SK-N-SH (cell line): ENCODE results near the gene AMMECR1L. TPM values are rescaled to one million over a fixed set of nuclear protein-coding genes. Genes with fewer than 3 reads are reported as not detected.
"Not testable (repeated sequence)": the region's sequence is repeated elsewhere in the genome, so short reads cannot be mapped to it uniquely, and the experiment has no call there.

Experiments used
- CTCF ChIA-PET: fragments of 300-600, 350-600 bp; formaldehyde crosslinking; extraction: SDS; loops from one replicate; lab custom pipeline; 2021; lab: Yijun Ruan, JAX
- POLR2A ChIA-PET: fragments of 350-600 bp; sonication (Branson Sonifier 250); formaldehyde crosslinking; extraction: SDS; loops from one replicate; lab custom pipeline; 2020; ENCODE audit warnings: antibody characterized with exemption, inconsistent platforms; lab: Yijun Ruan, JAX
- DNase-seq: peaks from one replicate; pipeline ENCODE4 v3.0.0; 2012
- H2AFZ ChIP-seq: fragments of 200-600 bp; sonication (generic); 2 replicates; pipeline ENCODE4 v1.8.1; 2016; ENCODE audit warnings: antibody characterized with exemption, mild to moderate bottlenecking, low read depth
- H3F3A ChIP-seq: fragments of 200-600 bp; sonication (generic); replicated peaks from 2 replicates; pipeline ENCODE3; 2016; ENCODE audit warnings: antibody characterized with exemption, mild to moderate bottlenecking; ENCODE audit not compliant: insufficient read depth
- H3K27ac ChIP-seq, 2 experiments: fragments of 200-500 bp in 1 of 2; fragments of 200-600 bp in 1 of 2; sonication (Bioruptor generic) in 1 of 2; sonication (generic), shearing (Covaris generic) in 1 of 2; 2 replicates each; pipeline versions ENCODE4 v1.5.1 to v1.6.1; 2014 to 2016; ENCODE audit warnings: low read depth in 2 of 2, inconsistent platforms in 1 of 2, low read length in 1 of 2, mild to moderate bottlenecking in 1 of 2, mixed read lengths in 1 of 2
- H3K27me3 ChIP-seq: fragments of 200-600 bp; sonication (generic), shearing (Covaris generic); 2 replicates; pipeline ENCODE4 v1.6.1; 2016; ENCODE audit warnings: mixed run types; ENCODE audit not compliant: insufficient read depth
- H3K36me3 ChIP-seq, 2 experiments: fragments of 200-500 bp in 1 of 2; fragments of 200-600 bp in 1 of 2; sonication (Bioruptor generic) in 1 of 2; sonication (generic) in 1 of 2; replicated peaks in 1 of 2; 2 replicates each; pipeline versions ENCODE3 to v1.5.1; 2014 to 2016; ENCODE audit warnings: low read length in 1 of 2, mild to moderate bottlenecking in 1 of 2; ENCODE audit not compliant: insufficient read depth in 2 of 2, control insufficient read depth in 1 of 2
- H3K4me1 ChIP-seq, 2 experiments: fragments of 200-500 bp in 1 of 2; fragments of 200-600 bp in 1 of 2; sonication (Bioruptor generic) in 1 of 2; sonication (generic), shearing (Covaris generic) in 1 of 2; 2 replicates each; pipeline versions ENCODE4 v1.5.1 to v1.6.1; 2014 to 2016; ENCODE audit warnings: low read depth in 1 of 2, low read length in 1 of 2, mixed run types in 1 of 2; ENCODE audit not compliant: insufficient read depth in 2 of 2, control insufficient read depth in 1 of 2
- H3K4me2 ChIP-seq: fragments of 200-600 bp; sonication (generic), shearing (Covaris generic); 2 replicates; pipeline ENCODE4 v1.6.1; 2017; ENCODE audit warnings: mixed run types
- H3K4me3 ChIP-seq, 2 experiments: fragments of 200-500 bp in 1 of 2; fragments of 200-600 bp in 1 of 2; sonication (Bioruptor generic) in 1 of 2; sonication (generic), shearing (Covaris generic) in 1 of 2; 2 replicates each; pipeline versions ENCODE4 v1.5.1 to v1.8.1; 2014 to 2016; ENCODE audit warnings: low read depth in 2 of 2, inconsistent platforms in 1 of 2, low read length in 1 of 2, mild to moderate bottlenecking in 1 of 2, mixed read lengths in 1 of 2, moderate library complexity in 1 of 2
- H3K79me2 ChIP-seq: fragments of 200-600 bp; sonication (generic); 2 replicates; pipeline ENCODE4 v1.8.1; 2017; ENCODE audit warnings: mild to moderate bottlenecking; ENCODE audit not compliant: insufficient read depth
- H3K9ac ChIP-seq: fragments of 200-600 bp; sonication (generic); 2 replicates; pipeline ENCODE4 v1.6.1; 2017; ENCODE audit warnings: mixed run types
- H3K9me2 ChIP-seq: fragments of 200-600 bp; sonication (generic); 2 replicates; pipeline ENCODE4 v1.6.1; 2017; ENCODE audit warnings: mixed run types
- H3K9me3 ChIP-seq: fragments of 200-600 bp; sonication (generic); 2 replicates; pipeline ENCODE4 v1.6.1; 2017; ENCODE audit warnings: mixed run types, mild to moderate bottlenecking, moderate library complexity
- H4K20me1 ChIP-seq: fragments of 200-600 bp; sonication (generic); 2 replicates; pipeline ENCODE4 v1.6.1; 2017; ENCODE audit warnings: mild to moderate bottlenecking, mixed run types; ENCODE audit not compliant: insufficient read depth
- EZH2phosphoT487 ChIP-seq: fragments of 200-600 bp; sonication (generic); IDR thresholded peaks from 2 replicates; pipeline ENCODE4 v1.6.1; 2017; ENCODE audit warnings: low read depth, mixed run types, mild to moderate bottlenecking, antibody characterized with exemption, moderate library complexity, borderline replicate concordance
- FOXM1 ChIP-seq: IDR thresholded peaks from 2 replicates; pipeline ENCODE4 v1.4.0; 2012; ENCODE audit warnings: low read depth, mild to moderate bottlenecking
- GABPA ChIP-seq: IDR thresholded peaks from 2 replicates; pipeline ENCODE4 v1.4.0; 2012; ENCODE audit warnings: low read depth, mild to moderate bottlenecking
- JUND ChIP-seq: IDR thresholded peaks from 2 replicates; pipeline ENCODE4 v1.4.0; 2012
- RCOR1 ChIP-seq: fragments of 150-350 bp; IDR thresholded peaks from 2 replicates; pipeline ENCODE4 v1.6.1; 2017; ENCODE audit warnings: antibody characterized with exemption, low read length
- RXRA ChIP-seq: IDR thresholded peaks from 2 replicates; pipeline ENCODE4 v1.4.0; 2012; ENCODE audit warnings: low read depth, mild to moderate bottlenecking, borderline replicate concordance
- SMC3 ChIP-seq: IDR thresholded peaks from 2 replicates; pipeline ENCODE4 v1.6.1; 2012; ENCODE audit warnings: low read depth, low read length, improper control_type of control experiment
- TAF1 ChIP-seq: IDR thresholded peaks from 2 replicates; pipeline ENCODE4 v1.6.1; 2012; ENCODE audit warnings: low read depth, mild to moderate bottlenecking, low read length, moderate library complexity, borderline replicate concordance
- TCF12 ChIP-seq: IDR thresholded peaks from 2 replicates; pipeline ENCODE4 v1.4.0; 2012
- WGBS: methylation state at CpG from one replicate; pipeline ENCODE4 v1.1.6; 2017; ENCODE audit warnings: low lambda C conversion rate; 5-methylcytosine and 5-hydroxymethylcytosine counted together
- polyA plus RNA-seq, 3 experiments: library from polyadenylated mRNA; depleted of rRNA; stranded (reverse); fragments of >200 nt; gene quantifications; 2 replicates each; pipeline ENCODE4 v1.2.3, GENCODE V29; 2012
- TF ChIP-seq, protein P1 (sequence below): IDR thresholded peaks from 2 replicates; pipeline ENCODE4; 2012
- TF ChIP-seq, protein P2 (sequence below): fragments of 150-350 bp; IDR thresholded peaks from 2 replicates; pipeline ENCODE4 v1.6.1; 2017; ENCODE audit warnings: antibody characterized with exemption, low read length, low read depth, borderline replicate concordance

Gene AMMECR1L
- polyA plus RNA-seq, 1 of the 3 experiments (the other 2 are of a cell fraction) = 11.0 TPM

DNA sequence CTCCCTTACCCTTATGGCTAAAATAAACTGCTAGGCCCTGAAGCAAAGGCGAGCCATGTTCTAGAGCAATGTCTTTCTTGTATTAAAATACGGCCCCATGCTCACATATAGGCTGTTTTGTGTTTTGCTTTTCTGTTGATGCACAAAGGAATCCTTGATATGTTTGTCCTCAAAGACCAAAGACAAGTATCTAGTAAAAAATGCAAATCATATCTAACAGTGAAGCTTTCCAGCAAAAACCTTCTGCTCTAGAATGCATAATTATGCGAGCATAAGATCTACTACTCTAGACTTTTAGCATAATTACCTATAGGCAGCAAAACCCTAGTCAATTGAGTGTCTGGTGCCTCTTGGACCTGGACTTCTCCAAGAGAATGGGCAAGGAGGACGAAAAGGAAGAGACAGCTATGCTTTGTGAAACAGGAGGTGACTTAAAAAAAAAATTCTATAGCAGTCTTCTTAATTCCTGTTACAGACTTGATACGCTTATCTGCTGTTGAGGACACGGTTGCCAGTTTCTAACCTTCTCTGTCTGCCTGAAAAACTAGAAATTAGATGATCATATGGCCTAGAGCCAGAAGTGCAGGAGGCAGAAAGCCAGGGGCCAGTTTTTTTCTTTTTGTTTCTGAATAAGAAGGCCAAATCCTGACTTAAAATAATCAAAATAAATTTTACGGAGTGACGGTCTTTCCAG, 1.5 kb upstream of the AMMECR1L start:
- peaks cover 9% of the 10 kb centered on the region for H3F3A ChIP-seq
- peak overlapping the region; percentile 50 to 72 for H3K4me3 ChIP-seq
- peak overlapping the region; percentile 69 for H3K4me2 ChIP-seq
- CTCF ChIA-PET = interaction anchor here (0.9 to 1.2 kb wide), 2 partner anchors 29 to 690 kb away, joined by 3 to 5 read pairs; partner anchors contain the start of gene POLR2D
- H3K9me3 ChIP-seq = no peaks in the 10 kb centered on the region
- H2AFZ ChIP-seq = no peak overlapping the region
- H3K27me3 ChIP-seq = no peaks in the 10 kb centered on the region
- POLR2A ChIA-PET = no interaction called here
- 49% methylated on average over 8 of the region's 8 CpGs for WGBS
- H3K4me1 ChIP-seq = peaks cover 10 to 22% of the 10 kb centered on the region in 2 experiments; a peak in 2 of 4 replicates
- DNase-seq = no peak
- peaks cover 26% of the 10 kb centered on the region for H4K20me1 ChIP-seq
- peaks cover 12 to 15% of the 10 kb centered on the region in 2 experiments for H3K36me3 ChIP-seq
- no peak for TF ChIP-seq RCOR1
- no peak for TF ChIP-seq TAF1
- no peak for TF ChIP-seq RXRA
- no peak for TF ChIP-seq FOXM1
- TF ChIP-seq JUND = no peak
- TF ChIP-seq, protein P1, sequence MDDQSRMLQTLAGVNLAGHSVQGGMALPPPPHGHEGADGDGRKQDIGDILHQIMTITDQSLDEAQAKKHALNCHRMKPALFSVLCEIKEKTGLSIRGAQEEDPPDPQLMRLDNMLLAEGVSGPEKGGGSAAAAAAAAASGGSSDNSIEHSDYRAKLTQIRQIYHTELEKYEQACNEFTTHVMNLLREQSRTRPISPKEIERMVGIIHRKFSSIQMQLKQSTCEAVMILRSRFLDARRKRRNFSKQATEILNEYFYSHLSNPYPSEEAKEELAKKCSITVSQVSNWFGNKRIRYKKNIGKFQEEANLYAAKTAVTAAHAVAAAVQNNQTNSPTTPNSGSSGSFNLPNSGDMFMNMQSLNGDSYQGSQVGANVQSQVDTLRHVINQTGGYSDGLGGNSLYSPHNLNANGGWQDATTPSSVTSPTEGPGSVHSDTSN = no peak
- TF ChIP-seq EZH2phosphoT487 = no peak
- no peak for TF ChIP-seq GABPA
- TF ChIP-seq TCF12 = no peak
- TF ChIP-seq SMC3 = no peak
- TF ChIP-seq, protein P2, sequence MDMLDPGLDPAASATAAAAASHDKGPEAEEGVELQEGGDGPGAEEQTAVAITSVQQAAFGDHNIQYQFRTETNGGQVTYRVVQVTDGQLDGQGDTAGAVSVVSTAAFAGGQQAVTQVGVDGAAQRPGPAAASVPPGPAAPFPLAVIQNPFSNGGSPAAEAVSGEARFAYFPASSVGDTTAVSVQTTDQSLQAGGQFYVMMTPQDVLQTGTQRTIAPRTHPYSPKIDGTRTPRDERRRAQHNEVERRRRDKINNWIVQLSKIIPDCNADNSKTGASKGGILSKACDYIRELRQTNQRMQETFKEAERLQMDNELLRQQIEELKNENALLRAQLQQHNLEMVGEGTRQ = no peak
- peak overlapping the region; percentile 60 to 72; a peak in 3 of 4 replicates for H3K27ac ChIP-seq
- peak overlapping the region; percentile 76 for H3K9ac ChIP-seq
- peaks cover 46% of the 10 kb centered on the region for H3K79me2 ChIP-seq
- H3K9me2 ChIP-seq = no peaks in the 10 kb centered on the region

DNA sequence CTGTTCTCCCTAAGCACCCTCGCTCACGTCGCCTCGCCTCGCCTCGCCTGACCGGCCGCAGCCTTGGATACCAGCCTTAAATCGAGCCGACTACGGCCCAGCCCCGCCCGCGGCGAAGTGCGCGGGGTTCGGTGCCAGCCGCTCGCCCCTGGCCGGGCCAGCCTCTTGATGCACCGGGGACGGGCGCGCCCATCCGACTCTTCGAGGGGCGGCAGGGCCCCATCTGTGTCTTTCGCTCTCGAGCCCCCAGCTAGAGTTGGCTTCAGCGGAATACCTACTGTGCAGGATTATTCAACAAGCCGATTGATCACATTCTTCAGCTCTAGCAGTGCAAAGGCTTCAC, 808 bp upstream of the AMMECR1L start:
- 4% methylated on average over 2 of the region's 32 CpGs for WGBS
- CTCF ChIA-PET = interaction anchor here (0.9 kb wide), 1 partner anchor 28 kb away, joined by 5 read pairs; the partner anchor contains the start of gene POLR2D

DNA sequence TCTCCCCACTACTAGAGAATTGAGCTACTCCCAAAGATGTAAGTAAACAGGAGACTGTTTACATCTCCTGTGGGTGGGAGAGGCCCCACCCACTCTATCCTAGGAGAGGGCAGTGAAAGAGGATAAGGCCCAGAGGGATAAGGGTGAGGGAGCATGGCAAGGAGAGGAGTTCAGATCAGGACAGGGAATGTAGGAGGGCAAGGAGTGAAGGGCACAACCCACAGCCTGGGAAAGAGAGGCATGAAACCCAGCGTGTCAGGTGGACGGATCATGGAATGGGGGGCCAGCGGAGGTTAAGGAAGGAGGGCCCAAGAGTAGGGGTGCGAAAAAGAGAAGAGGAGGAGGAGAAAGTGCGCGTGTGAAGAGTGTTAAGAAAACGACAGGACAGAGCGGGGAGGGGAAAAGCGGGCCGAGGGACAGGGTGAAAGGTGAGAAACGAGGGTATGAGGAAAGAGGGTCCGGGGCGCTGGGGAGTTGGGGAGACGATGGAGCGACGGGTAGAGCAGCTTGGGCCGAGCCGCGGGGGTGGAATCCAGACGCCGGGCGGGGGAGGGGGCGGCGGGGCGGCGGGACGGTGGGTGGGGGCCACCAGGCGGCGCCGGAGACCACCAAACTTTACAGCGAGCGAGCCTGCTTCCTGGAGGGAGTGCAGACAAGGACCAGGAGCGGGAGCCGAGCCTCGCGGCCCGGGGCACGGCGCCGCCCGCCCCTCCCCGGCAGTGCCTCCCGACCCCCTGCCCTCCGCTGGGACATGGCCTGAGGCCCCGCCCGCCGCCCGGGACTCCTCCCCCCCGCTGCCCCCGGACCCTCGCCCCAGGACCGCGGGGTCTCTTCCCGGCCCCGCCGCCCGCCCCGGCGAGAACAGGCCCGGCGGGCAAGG, 655 bp downstream of the AMMECR1L start:
- Histone ChIP-seq H3K4me2 (peak overlapping the region; percentile 81), H3K4me1 (peaks cover 10 to 22% of the 10 kb centered on the region in 2 experiments; a peak in 2 of 4 replicates), H3K9ac (peak overlapping the region; percentile 81), H3K27ac (peak overlapping the region in 1 of 2 experiments; percentile 82; a peak in 3 of 4 replicates), H4K20me1 (peaks cover 47% of the 10 kb centered on the region), H2AFZ (0 out of 2 replicates have a peak overlapping the region, but pooled peaks have one; percentile 24), H3K36me3 (peaks cover 27 to 30% of the 10 kb centered on the region in 2 experiments), H3K4me3 (peak overlapping the region; percentile 50 to 69), H3K79me2 (peaks cover 67% of the 10 kb centered on the region)
- POLR2A ChIA-PET, H3K9me2 ChIP-seq, H3F3A ChIP-seq, H3K9me3 ChIP-seq, H3K27me3 ChIP-seq: not testable (repeated sequence)
- peak; percentile 28 for DNase-seq
- CTCF ChIA-PET = interaction anchor here (1.4 kb wide), 1 partner anchor 17 kb away, joined by 3 read pairs; no protein-coding TSS in a partner anchor
- 2% methylated on average over 23 of the region's 61 CpGs for WGBS

More for the DNA sequence above, 808 bp upstream of the AMMECR1L start:
- Histone ChIP-seq H4K20me1 (peaks cover 32% of the 10 kb centered on the region), H3K9ac (peak overlapping the region; percentile 76; the same call in 1 of the 2 replicates), H3K4me2 (peak overlapping the region; percentile 69), H3K36me3 (peaks cover 16 to 20% of the 10 kb centered on the region in 2 experiments), H3K79me2 (peaks cover 52% of the 10 kb centered on the region), H3K4me1 (peaks cover 10 to 22% of the 10 kb centered on the region in 2 experiments; a peak in 2 of 4 replicates), H3K4me3 (peak overlapping the region; percentile 50 to 72), H3K27ac (peak overlapping the region; percentile 72 to 79)
- H3K9me3 ChIP-seq, H3K9me2 ChIP-seq, POLR2A ChIA-PET, DNase-seq, H2AFZ ChIP-seq, H3F3A ChIP-seq, H3K27me3 ChIP-seq: not testable (repeated sequence)
